Thyroid gland (tissue), 4 donors: ENCODE measurements around the gene RYR2.

ENCODE experiments used
- POLR2A ChIP-seq, 2 donors: fragments of 450-650 bp; IDR thresholded peaks; one replicate each; pipeline ENCODE4 v1.6.1; 2017; ENCODE audit warnings: antibody characterized with exemption in 2 of 2, mild to moderate bottlenecking in 2 of 2, moderate library complexity in 1 of 2
- TF ChIP-seq, protein P1 (sequence below), 6 experiments: fragments of 200-600 bp in 3 of 6; fragments of 450-650 bp in 3 of 6; sonication (generic) in 3 of 6; IDR thresholded peaks; one replicate each; pipeline ENCODE4 v1.5.1; 2016 to 2019; ENCODE audit warnings: antibody characterized with exemption in 6 of 6, mild to moderate bottlenecking in 2 of 6, inconsistent platforms in 1 of 6, moderate library complexity in 1 of 6

DNA sequence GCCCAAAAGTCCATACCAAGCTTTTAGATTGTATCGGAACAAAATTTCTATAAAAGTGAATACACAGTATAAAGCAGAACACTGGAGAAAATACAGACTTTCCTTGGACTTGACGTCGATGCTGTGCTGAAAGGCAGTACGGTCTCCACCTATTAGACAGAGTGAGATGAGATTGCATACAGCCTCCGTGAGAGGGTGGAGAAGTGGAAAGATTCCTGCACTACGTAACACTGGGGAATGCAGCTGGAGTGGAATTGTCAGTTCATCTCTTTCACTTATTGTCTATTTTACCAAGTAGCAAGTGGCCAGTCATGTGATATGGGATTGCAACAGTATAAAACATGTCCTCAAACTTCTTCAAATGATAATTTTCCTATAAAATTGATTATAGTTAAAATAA lies 639.2 kb downstream of the RYR2 start:
- TF ChIP-seq, protein P1, sequence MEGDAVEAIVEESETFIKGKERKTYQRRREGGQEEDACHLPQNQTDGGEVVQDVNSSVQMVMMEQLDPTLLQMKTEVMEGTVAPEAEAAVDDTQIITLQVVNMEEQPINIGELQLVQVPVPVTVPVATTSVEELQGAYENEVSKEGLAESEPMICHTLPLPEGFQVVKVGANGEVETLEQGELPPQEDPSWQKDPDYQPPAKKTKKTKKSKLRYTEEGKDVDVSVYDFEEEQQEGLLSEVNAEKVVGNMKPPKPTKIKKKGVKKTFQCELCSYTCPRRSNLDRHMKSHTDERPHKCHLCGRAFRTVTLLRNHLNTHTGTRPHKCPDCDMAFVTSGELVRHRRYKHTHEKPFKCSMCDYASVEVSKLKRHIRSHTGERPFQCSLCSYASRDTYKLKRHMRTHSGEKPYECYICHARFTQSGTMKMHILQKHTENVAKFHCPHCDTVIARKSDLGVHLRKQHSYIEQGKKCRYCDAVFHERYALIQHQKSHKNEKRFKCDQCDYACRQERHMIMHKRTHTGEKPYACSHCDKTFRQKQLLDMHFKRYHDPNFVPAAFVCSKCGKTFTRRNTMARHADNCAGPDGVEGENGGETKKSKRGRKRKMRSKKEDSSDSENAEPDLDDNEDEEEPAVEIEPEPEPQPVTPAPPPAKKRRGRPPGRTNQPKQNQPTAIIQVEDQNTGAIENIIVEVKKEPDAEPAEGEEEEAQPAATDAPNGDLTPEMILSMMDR (IDR thresholded peaks at IDR 0.05): no peak
- TF ChIP-seq POLR2A (IDR thresholded peaks at IDR 0.05): no peak
